Naive thymus-derived CD4-positive, alpha-beta T cell (primary cell): ENCODE results near the gene EIF4H. TPM values are rescaled to one million over a fixed set of nuclear protein-coding genes. Genes with fewer than 3 reads are reported as not detected.

Source experiments
- ATAC-seq: fragments of 150-1000 bp; cut with Tn5 transposase; 2 replicates; pipeline ENCODE4 v1.10.0; 2021; ENCODE audit warnings: mild to moderate bottlenecking, moderate library complexity
- CTCF ChIA-PET: fragments of 350-600 bp; sonication (Branson Sonifier 250); formaldehyde crosslinking; loops from one replicate; lab custom pipeline; 2021; ENCODE audit warnings: antibody characterized with exemption; lab: Charles Lee
- POLR2A ChIA-PET: fragments of 350-600 bp; sonication (Branson Sonifier 250); formaldehyde crosslinking; loops from one replicate; lab custom pipeline; 2021; ENCODE audit warnings: antibody characterized with exemption, inconsistent platforms; lab: Charles Lee
- DNase-seq, 9 donors: peaks; one replicate each; pipeline versions ENCODE4 v3.0.0 to v3.0.0-alpha.2; 2020 to 2022; ENCODE audit warnings: mixed read lengths in 1 of 9
- H3K27ac ChIP-seq: one replicate; pipeline ENCODE4 v1.7.0; 2013; ENCODE audit warnings: mild to moderate bottlenecking, low read depth, low read length, moderate library complexity
- H3K27me3 ChIP-seq, 2 donors: one replicate each; pipeline ENCODE4 v1.7.0; 2013; ENCODE audit warnings: low read length in 2 of 2, mild to moderate bottlenecking in 2 of 2, moderate library complexity in 2 of 2; ENCODE audit not compliant: control insufficient read depth in 2 of 2, insufficient read depth in 2 of 2
- H3K36me3 ChIP-seq, 3 experiments: 1 replicate in 2 of 3; 2 replicates in 1 of 3; pipeline ENCODE4 v1.7.0; 2013; ENCODE audit warnings: low read length in 3 of 3, mild to moderate bottlenecking in 3 of 3, moderate library complexity in 1 of 3; ENCODE audit not compliant: insufficient read depth in 3 of 3, control insufficient read depth in 2 of 3
- H3K4me1 ChIP-seq, 2 donors: one replicate each; pipeline ENCODE4 v1.7.0; 2013; ENCODE audit warnings: low read length in 2 of 2, mild to moderate bottlenecking in 2 of 2, moderate library complexity in 1 of 2; ENCODE audit not compliant: control insufficient read depth in 2 of 2, insufficient read depth in 2 of 2
- H3K4me3 ChIP-seq: 2 replicates; pipeline ENCODE4 v1.7.0; 2013; ENCODE audit warnings: mild to moderate bottlenecking, low read length
- H3K9me3 ChIP-seq, 3 experiments: 1 replicate in 2 of 3; 2 replicates in 1 of 3; pipeline ENCODE4 v1.7.0; 2013; ENCODE audit warnings: low read length in 3 of 3; ENCODE audit not compliant: control insufficient read depth in 2 of 3
- H3K27ac Mint-ChIP-seq, 9 donors: one replicate each; pipeline ENCODE4 v1.8.0; 2020 to 2022; ENCODE audit warnings: mixed read lengths in 9 of 9, mild to moderate bottlenecking in 8 of 9, moderate library complexity in 5 of 9, inconsistent platforms in 2 of 9
- H3K27me3 Mint-ChIP-seq, 5 donors: one replicate each; pipeline ENCODE4 v1.8.0; 2021 to 2022; ENCODE audit warnings: mixed read lengths in 5 of 5, mild to moderate bottlenecking in 1 of 5
- H3K36me3 Mint-ChIP-seq, 5 donors: one replicate each; pipeline ENCODE4 v1.8.0; 2020 to 2022; ENCODE audit warnings: mixed read lengths in 5 of 5, mild to moderate bottlenecking in 3 of 5, inconsistent platforms in 1 of 5
- H3K4me1 Mint-ChIP-seq, 7 donors: one replicate each; pipeline ENCODE4 v1.8.0; 2020 to 2022; ENCODE audit warnings: mixed read lengths in 7 of 7, mild to moderate bottlenecking in 3 of 7, inconsistent platforms in 1 of 7
- H3K4me3 Mint-ChIP-seq, 10 donors: one replicate each; pipeline ENCODE4 v1.8.0; 2020 to 2022; ENCODE audit warnings: mild to moderate bottlenecking in 10 of 10, mixed read lengths in 10 of 10, moderate library complexity in 6 of 10, inconsistent platforms in 2 of 10
- H3K9me3 Mint-ChIP-seq, 11 donors: one replicate each; pipeline ENCODE4 v1.8.0; 2020 to 2022; ENCODE audit warnings: mixed read lengths in 11 of 11, mild to moderate bottlenecking in 4 of 11, inconsistent platforms in 1 of 11, moderate library complexity in 1 of 11
- intact Hi-C, 2 donors: fragments of 100-400 bp; cut with micrococcal nuclease; formaldehyde crosslinking; loops; one replicate each; pipeline ENCODE4 v1.15.1; 2023
- polyA plus RNA-seq, 2 donors: library from polyadenylated mRNA; unstranded; fragments of 300-500 nt; fragmentation: Illumina TruSeq; gene quantifications; one replicate each; pipeline ENCODE4 v1.2.3, GENCODE V29; 2021
- total RNA-seq, 6 experiments: library from RNA in 5 of 6; stranded (reverse) in 5 of 6; gene quantifications; 1 replicate in 5 of 6; 2 replicates in 1 of 6; pipeline ENCODE4 v1.2.3 and lab custom pipeline; 2021 to 2026

The EIF4H gene
- total and polyA plus RNA-seq, 7 experiments from 2014 or later = 163 to 284 (median 246) TPM

- no peaks in the 10 kb centered on the region for H3K9me3 Mint-ChIP-seq
- Histone ChIP-seq H3K9me3 (no peaks in the 10 kb centered on the region), H3K4me3 (no peak overlapping the region), H3K27ac (no peak overlapping the region), H3K27me3 (no peaks in the 10 kb centered on the region), H3K4me1 (no peaks in the 10 kb centered on the region), H3K36me3 (no peaks in the 10 kb centered on the region)
- H3K27me3 Mint-ChIP-seq = no peaks in the 10 kb centered on the region
- POLR2A ChIA-PET = no interaction called here
- peak; percentile 79 for ATAC-seq
- intact Hi-C loops = no loop called here
- CTCF ChIA-PET = interaction anchor here (0.6 to 1.4 kb wide), 3 partner anchors 11 to 183 kb away, joined by 4 to 6 read pairs (median 4); no protein-coding TSS in a partner anchor
- peaks cover 11 to 33% (median 18%) of the 10 kb centered on the region in 7 donors for H3K4me1 Mint-ChIP-seq
- DNase-seq = no peak
- H3K36me3 Mint-ChIP-seq = peaks cover 0 to 9% (median 0%) of the 10 kb centered on the region in 5 donors
- H3K4me3 Mint-ChIP-seq = peak overlapping the region; percentile 44 to 75 (median 59)
- peak overlapping the region in 3 of 9 donors; percentile 24 to 89 (median 51) for H3K27ac Mint-ChIP-seq
These were observed 43.5 kb downstream of the EIF4H start for GRCh38 chr7:74217455-74218342.

- Histone ChIP-seq H3K9me3 (no peaks in the 10 kb centered on the region), H3K4me3 (no peak overlapping the region), H3K4me1 (no peaks in the 10 kb centered on the region), H3K27me3 (no peaks in the 10 kb centered on the region), H3K36me3 (no peaks in the 10 kb centered on the region), H3K27ac (no peak overlapping the region)
- POLR2A ChIA-PET = no interaction called here
- peak overlapping the region in 9 of 10 donors; percentile 44 to 75 (median 59) for H3K4me3 Mint-ChIP-seq
- no peak for DNase-seq
- no peaks in the 10 kb centered on the region for H3K9me3 Mint-ChIP-seq
- H3K27ac Mint-ChIP-seq = peak overlapping the region in 1 of 9 donors; percentile 89
- CTCF ChIA-PET = interaction anchor here (0.5 to 1.4 kb wide), 4 partner anchors 9 to 182 kb away, joined by 3 to 6 read pairs (median 4); partner anchors contain the start of gene LAT2
- no peaks in the 10 kb centered on the region for H3K27me3 Mint-ChIP-seq
- intact Hi-C loops = no loop called here
- H3K4me1 Mint-ChIP-seq = peaks cover 11 to 31% (median 18%) of the 10 kb centered on the region in 7 donors
- H3K36me3 Mint-ChIP-seq = peaks cover 0 to 10% (median 0%) of the 10 kb centered on the region in 5 donors
- no peak for ATAC-seq
These were observed 44.2 kb downstream of the EIF4H start for GRCh38 chr7:74218343-74218698.

- no peak overlapping the region for H3K4me3 ChIP-seq
- no peak overlapping the region for H3K27ac ChIP-seq
- no peak overlapping the region for H3K4me3 Mint-ChIP-seq
- peaks cover 11 to 31% (median 18%) of the 10 kb centered on the region in 7 donors for H3K4me1 Mint-ChIP-seq
- intact Hi-C loops = no loop called here
- POLR2A ChIA-PET = no interaction called here
- ATAC-seq (no peak), DNase-seq (no peak)
- no peaks in the 10 kb centered on the region for H3K27me3 ChIP-seq
- no peaks in the 10 kb centered on the region for H3K9me3 Mint-ChIP-seq
- peaks cover 0 to 10% (median 0%) of the 10 kb centered on the region in 5 donors for H3K36me3 Mint-ChIP-seq
- H3K27ac Mint-ChIP-seq = no peak overlapping the region
- H3K27me3 Mint-ChIP-seq = no peaks in the 10 kb centered on the region
- peaks cover 0 to 7% (median 0%) of the 10 kb centered on the region in 3 experiments for H3K36me3 ChIP-seq
- no peaks in the 10 kb centered on the region for H3K4me1 ChIP-seq
- no peaks in the 10 kb centered on the region for H3K9me3 ChIP-seq
- CTCF ChIA-PET = no interaction called here
These were observed 45.3 kb downstream of the EIF4H start for GRCh38 chr7:74219416-74219815.

GRCh38 chr7:74220229-74220628, 46.1 kb downstream of the EIF4H start:
- Mint-ChIP-seq H3K9me3 (no peaks in the 10 kb centered on the region), H3K27me3 (no peaks in the 10 kb centered on the region), H3K27ac (no peak overlapping the region), H3K4me3 (no peak overlapping the region), H3K36me3 (peaks cover 0 to 10% (median 0%) of the 10 kb centered on the region in 5 donors), H3K4me1 (peaks cover 11 to 32% (median 18%) of the 10 kb centered on the region in 7 donors)
- no peak overlapping the region for H3K4me3 ChIP-seq
- ATAC-seq = no peak
- peaks cover 0 to 9% (median 0%) of the 10 kb centered on the region in 3 experiments for H3K36me3 ChIP-seq
- no peaks in the 10 kb centered on the region for H3K9me3 ChIP-seq
- H3K4me1 ChIP-seq = no peaks in the 10 kb centered on the region
- H3K27me3 ChIP-seq = no peaks in the 10 kb centered on the region
- no peak for DNase-seq
- H3K27ac ChIP-seq = no peak overlapping the region
- POLR2A ChIA-PET = no interaction called here
- intact Hi-C loops = no loop called here
- CTCF ChIA-PET = no interaction called here

- Histone ChIP-seq H3K27me3 (no peaks in the 10 kb centered on the region), H3K4me1 (no peaks in the 10 kb centered on the region), H3K9me3 (no peaks in the 10 kb centered on the region), H3K4me3 (no peak overlapping the region), H3K36me3 (peaks cover 0 to 9% (median 0%) of the 10 kb centered on the region in 3 experiments), H3K27ac (no peak overlapping the region)
- Mint-ChIP-seq H3K27me3 (no peaks in the 10 kb centered on the region), H3K4me3 (no peak overlapping the region), H3K9me3 (no peaks in the 10 kb centered on the region), H3K27ac (no peak overlapping the region), H3K36me3 (peaks cover 0 to 14% (median 5%) of the 10 kb centered on the region in 5 donors), H3K4me1 (peaks cover 11 to 35% (median 20%) of the 10 kb centered on the region in 7 donors)
- no peak for ATAC-seq
- intact Hi-C loops = no loop called here
- DNase-seq = no peak
- ChIA-PET POLR2A (interaction anchor here (0.6 kb wide), 1 partner anchor 121 kb away, joined by 4 read pairs; no protein-coding TSS in a partner anchor), CTCF (no interaction called here)
These were observed 47.6 kb downstream of the EIF4H start for GRCh38 chr7:74221713-74222112.

GRCh38 chr7:74222851-74223710, 48.9 kb downstream of the EIF4H start:
- H3K4me3 Mint-ChIP-seq = no peak overlapping the region
- Histone ChIP-seq H3K4me1 (no peaks in the 10 kb centered on the region), H3K27me3 (no peaks in the 10 kb centered on the region), H3K27ac (no peak overlapping the region), H3K9me3 (no peaks in the 10 kb centered on the region), H3K36me3 (peaks cover 0 to 9% (median 0%) of the 10 kb centered on the region in 3 experiments), H3K4me3 (no peak overlapping the region)
- H3K27ac Mint-ChIP-seq = peak overlapping the region in 3 of 9 donors; percentile 38 to 62 (median 46)
- CTCF ChIA-PET = no interaction called here
- H3K4me1 Mint-ChIP-seq = peaks cover 3 to 26% (median 8%) of the 10 kb centered on the region in 7 donors
- H3K27me3 Mint-ChIP-seq = no peaks in the 10 kb centered on the region
- POLR2A ChIA-PET = no interaction called here
- H3K36me3 Mint-ChIP-seq = peaks cover 0 to 14% (median 8%) of the 10 kb centered on the region in 5 donors
- ATAC-seq (no peak), DNase-seq (no peak)
- H3K9me3 Mint-ChIP-seq = no peaks in the 10 kb centered on the region
- intact Hi-C loops = no loop called here
